Calu3 (cell line): ENCODE data around the gene MARK3. TPM values are rescaled to one million over a fixed set of nuclear protein-coding genes. Genes with fewer than 3 reads are reported as not detected.

Experiments
- BruUV-seq: library from RNA; stranded (reverse); fragments of 400-500 nt; replicated peaks from 2 replicates; lab custom pipeline; 2021; lab: Mats Ljungman, UMichigan
- CTCF ChIA-PET: fragments of 300-600 bp; sonication (Branson Sonifier 250); formaldehyde crosslinking; loops from one replicate; lab custom pipeline; 2022; ENCODE audit warnings: antibody characterized with exemption; lab: Charles Lee
- DNase-seq: peaks from one replicate; pipeline ENCODE4 v3.0.0; 2022
- H3K27ac Mint-ChIP-seq: one replicate; pipeline ENCODE4 v1.8.0; 2022; ENCODE audit warnings: mixed read lengths; ENCODE audit not compliant: unreplicated experiment
- H3K27me3 Mint-ChIP-seq: one replicate; pipeline ENCODE4 v1.8.0; 2022; ENCODE audit warnings: mixed read lengths; ENCODE audit not compliant: unreplicated experiment
- H3K36me3 Mint-ChIP-seq: one replicate; pipeline ENCODE4 v1.8.0; 2022; ENCODE audit warnings: mild to moderate bottlenecking, moderate library complexity, mixed read lengths; ENCODE audit not compliant: insufficient read depth, unreplicated experiment
- H3K4me1 Mint-ChIP-seq: one replicate; pipeline ENCODE4 v1.8.0; 2022; ENCODE audit warnings: mild to moderate bottlenecking, low read depth, mixed read lengths; ENCODE audit not compliant: unreplicated experiment
- H3K4me3 Mint-ChIP-seq: one replicate; pipeline ENCODE4 v1.8.0; 2022; ENCODE audit warnings: mild to moderate bottlenecking, low read depth, moderate library complexity, mixed read lengths; ENCODE audit not compliant: unreplicated experiment
- H3K9me3 Mint-ChIP-seq: one replicate; pipeline ENCODE4 v1.8.0; 2022; ENCODE audit warnings: low read depth, mixed read lengths; ENCODE audit not compliant: unreplicated experiment
- CTCF ChIP-seq: fragments of 200-600 bp; IDR thresholded peaks from one replicate; pipeline ENCODE4 v1.8.0; 2022; ENCODE audit warnings: antibody characterized with exemption; ENCODE audit not compliant: unreplicated experiment
- intact Hi-C: fragments of 100-400 bp; cut with micrococcal nuclease; formaldehyde crosslinking; loops from one replicate; pipeline ENCODE4 v1.10.0; 2022; ENCODE audit not compliant: unreplicated experiment
- total RNA-seq: library from RNA; stranded (reverse); gene quantifications from 2 replicates; pipeline ENCODE4 v1.2.3, GENCODE V29; 2022

The MARK3 gene
- total RNA-seq, 1 experiment from 2014 or later = 76.0 TPM

GRCh38 chr14:103534576-103535061 lies 149.4 kb downstream of the MARK3 start:
- DNase-seq = no peak
- Mint-ChIP-seq H3K4me3 (no peak overlapping the region), H3K27ac (no peak overlapping the region), H3K27me3 (no peaks in the 10 kb centered on the region), H3K9me3 (no peaks in the 10 kb centered on the region), H3K4me1 (no peaks in the 10 kb centered on the region), H3K36me3 (peaks cover 33% of the 10 kb centered on the region)
- CTCF ChIA-PET = no interaction called here
- no TSS peak for BruUV-seq
- no peak for TF ChIP-seq CTCF
- intact Hi-C loops = no loop called here

GRCh38 chr14:103535081-103535890 lies 150.1 kb downstream of the MARK3 start:
- CTCF ChIA-PET = no interaction called here
- Mint-ChIP-seq H3K27me3 (no peaks in the 10 kb centered on the region), H3K36me3 (peaks cover 28% of the 10 kb centered on the region), H3K4me1 (no peaks in the 10 kb centered on the region), H3K9me3 (no peaks in the 10 kb centered on the region), H3K4me3 (no peak overlapping the region), H3K27ac (no peak overlapping the region)
- no peak for DNase-seq
- TF ChIP-seq CTCF = no peak
- no TSS peak for BruUV-seq
- intact Hi-C loops = no loop called here

GRCh38 chr14:103535891-103536565 lies 150.8 kb downstream of the MARK3 start:
- DNase-seq = no peak
- H3K9me3 Mint-ChIP-seq = no peaks in the 10 kb centered on the region
- no peak overlapping the region for H3K27ac Mint-ChIP-seq
- no peaks in the 10 kb centered on the region for H3K27me3 Mint-ChIP-seq
- H3K4me1 Mint-ChIP-seq = no peaks in the 10 kb centered on the region
- H3K36me3 Mint-ChIP-seq = peaks cover 31% of the 10 kb centered on the region
- intact Hi-C loops = no loop called here
- CTCF ChIA-PET = no interaction called here
- TF ChIP-seq CTCF = no peak
- no TSS peak for BruUV-seq
- no peak overlapping the region for H3K4me3 Mint-ChIP-seq

GRCh38 chr14:103536693-103537092 lies 151.5 kb downstream of the MARK3 start:
- TF ChIP-seq CTCF = no peak
- peaks cover 32% of the 10 kb centered on the region for H3K36me3 Mint-ChIP-seq
- no peak overlapping the region for H3K27ac Mint-ChIP-seq
- no peaks in the 10 kb centered on the region for H3K27me3 Mint-ChIP-seq
- CTCF ChIA-PET = no interaction called here
- no peak overlapping the region for H3K4me3 Mint-ChIP-seq
- no TSS peak for BruUV-seq
- DNase-seq = no peak
- intact Hi-C loops = no loop called here
- no peaks in the 10 kb centered on the region for H3K4me1 Mint-ChIP-seq
- no peaks in the 10 kb centered on the region for H3K9me3 Mint-ChIP-seq
